ENCODE results near the gene NGB.
"Not testable (repeated sequence)": the region's sequence is repeated elsewhere in the genome, so short reads cannot be mapped to it uniquely, and the experiment has no call there.

The NGB gene

GRCh38 chr14:77271113-77271710 is at the start of gene NGB:
Gene NGB (minus strand): TSS chr14:77271206. CDS start chr14:77270937, 269 bp downstream.
- no peak for DNase-seq (ENCODE audit: low read depth)

- peak; percentile 93 for DNase-seq (ENCODE audit: low read depth)
These were observed 49.4 kb upstream of the NGB start, which contains the start of gene POMT2 for GRCh38 chr14:77320238-77320935. Gene POMT2 (minus strand): TSS chr14:77320883. CDS start chr14:77320681, 202 bp downstream.

- DNase-seq (ENCODE audit: low read depth): no peak
These were observed 48.4 kb upstream of the NGB start for GRCh38 chr14:77319422-77319821.

- not testable (repeated sequence) for DNase-seq (ENCODE audit: low read depth)
These were observed 47.8 kb upstream of the NGB start for GRCh38 chr14:77318756-77319155.

- DNase-seq (ENCODE audit: low read depth): no peak
These were observed 47.1 kb upstream of the NGB start for GRCh38 chr14:77318006-77318553.

GRCh38 chr14:77316872-77317301 is 45.9 kb upstream of the NGB start:
- DNase-seq (ENCODE audit: low read depth): no peak

GRCh38 chr14:77316195-77316505 is 45.1 kb upstream of the NGB start:
- no peak for DNase-seq (ENCODE audit: low read depth)

- no peak for DNase-seq (ENCODE audit: low read depth)
These were observed 43.8 kb upstream of the NGB start for GRCh38 chr14:77314539-77315457.

- DNase-seq (ENCODE audit: low read depth): peak; percentile 96
These were observed 43.0 kb upstream of the NGB start for GRCh38 chr14:77314043-77314442.

GRCh38 chr14:77313371-77313770 is 42.4 kb upstream of the NGB start:
- no peak for DNase-seq (ENCODE audit: low read depth)

GRCh38 chr14:77311217-77311616 is 40.2 kb upstream of the NGB start:
- no peak for DNase-seq (ENCODE audit: low read depth)

GRCh38 chr14:77310026-77310425 is 39.0 kb upstream of the NGB start:
- no peak for DNase-seq (ENCODE audit: low read depth)

GRCh38 chr14:77309131-77309530 is 38.1 kb upstream of the NGB start:
- no peak for DNase-seq (ENCODE audit: low read depth)

- DNase-seq (ENCODE audit: low read depth): peak; percentile 36
These were observed 36.0 kb upstream of the NGB start for GRCh38 chr14:77306851-77307496.

- no peak for DNase-seq (ENCODE audit: low read depth)
These were observed 35.4 kb upstream of the NGB start for GRCh38 chr14:77306416-77306815.

- DNase-seq (ENCODE audit: low read depth): no peak
These were observed 34.7 kb upstream of the NGB start for GRCh38 chr14:77305696-77306095.

GRCh38 chr14:77303417-77304156 is 32.6 kb upstream of the NGB start:
- DNase-seq (ENCODE audit: low read depth): peak; percentile 99

GRCh38 chr14:77302926-77303325 is 31.9 kb upstream of the NGB start:
- DNase-seq (ENCODE audit: low read depth): peak; percentile 91

- peak; percentile 82 for DNase-seq (ENCODE audit: low read depth)
These were observed 30.1 kb upstream of the NGB start for GRCh38 chr14:77301103-77301502.

GRCh38 chr14:77299771-77300170 is 28.8 kb upstream of the NGB start:
- DNase-seq (ENCODE audit: low read depth): no peak

GRCh38 chr14:77296906-77297305 is 25.9 kb upstream of the NGB start:
- no peak for DNase-seq (ENCODE audit: low read depth)
